GM18873 (cell line): Measurements from ENCODE around the gene PAN2.
"Not testable (repeated sequence)": the region's sequence is repeated elsewhere in the genome, so short reads cannot be mapped to it uniquely, and the experiment has no call there.

Source experiments
- ATAC-seq: cut with Tn5 transposase; IDR thresholded peaks from one replicate; pipeline ENCODE4 v1.9.1; 2021; ENCODE audit warnings: mild to moderate bottlenecking, moderate library complexity, moderate number of reproducible peaks; ENCODE audit not compliant: unreplicated experiment, low FRiP score

Gene PAN2

GRCh38 chr12:56333679-56334489, at the start of gene PAN2:
Gene PAN2, minus strand, starts transcription at chr12:56334000. Its CDS starts 906 bp downstream, at chr12:56333094.
- ATAC-seq, result peak; percentile 88

- ATAC-seq, result no peak
Measured at GRCh38 chr12:56382611-56383010, 48.8 kb upstream of the PAN2 start.

- no peak for ATAC-seq
Measured at GRCh38 chr12:56377989-56378316, 44.2 kb upstream of the PAN2 start.

- ATAC-seq, result no peak
Measured at GRCh38 chr12:56377310-56377988, 43.6 kb upstream of the PAN2 start.

- ATAC-seq, result peak; percentile 62
Measured at GRCh38 chr12:56375598-56376434, 42.0 kb upstream of the PAN2 start.

- no peak for ATAC-seq
Measured at GRCh38 chr12:56374726-56375597, 41.2 kb upstream of the PAN2 start.

- ATAC-seq, result no peak
Measured at GRCh38 chr12:56373515-56373914, 39.7 kb upstream of the PAN2 start.

GRCh38 chr12:56366948-56367347, 33.1 kb upstream of the PAN2 start:
- no peak for ATAC-seq

GRCh38 chr12:56362130-56363059, 28.6 kb upstream of the PAN2 start, which contains the start of gene APOF:
Gene APOF, minus strand, starts transcription at chr12:56362857. Its CDS starts 112 bp downstream, at chr12:56362745.
- no peak for ATAC-seq

- no peak for ATAC-seq
Measured at GRCh38 chr12:56361487-56362129, 27.8 kb upstream of the PAN2 start.

GRCh38 chr12:56359851-56360767, 26.3 kb upstream of the PAN2 start, which contains the start of gene STAT2:
Gene STAT2, minus strand, starts transcription at chr12:56360107. Its CDS starts 3,536 bp downstream, at chr12:56356571.
- peak; percentile 95 for ATAC-seq

- ATAC-seq, result no peak
Measured at GRCh38 chr12:56358836-56359532, 25.2 kb upstream of the PAN2 start.

GRCh38 chr12:56351325-56351724, 17.5 kb upstream of the PAN2 start:
- ATAC-seq, result no peak

- ATAC-seq, result no peak
Measured at GRCh38 chr12:56350662-56351061, 16.9 kb upstream of the PAN2 start.

GRCh38 chr12:56348776-56349175, 15.0 kb upstream of the PAN2 start:
- ATAC-seq, result no peak

- not testable (repeated sequence) for ATAC-seq
Measured at GRCh38 chr12:56347255-56347654, 13.5 kb upstream of the PAN2 start.

GRCh38 chr12:56346675-56347074, 12.9 kb upstream of the PAN2 start:
- ATAC-seq, result no peak
